ENCODE data around the gene SBNO2. TPM values are rescaled to one million over a fixed set of nuclear protein-coding genes. Genes with fewer than 3 reads are reported as not detected.

Gene SBNO2
- total and polyA plus RNA-seq, 4 donors: 45.6 to 155 (median 95.9) TPM

DNA sequence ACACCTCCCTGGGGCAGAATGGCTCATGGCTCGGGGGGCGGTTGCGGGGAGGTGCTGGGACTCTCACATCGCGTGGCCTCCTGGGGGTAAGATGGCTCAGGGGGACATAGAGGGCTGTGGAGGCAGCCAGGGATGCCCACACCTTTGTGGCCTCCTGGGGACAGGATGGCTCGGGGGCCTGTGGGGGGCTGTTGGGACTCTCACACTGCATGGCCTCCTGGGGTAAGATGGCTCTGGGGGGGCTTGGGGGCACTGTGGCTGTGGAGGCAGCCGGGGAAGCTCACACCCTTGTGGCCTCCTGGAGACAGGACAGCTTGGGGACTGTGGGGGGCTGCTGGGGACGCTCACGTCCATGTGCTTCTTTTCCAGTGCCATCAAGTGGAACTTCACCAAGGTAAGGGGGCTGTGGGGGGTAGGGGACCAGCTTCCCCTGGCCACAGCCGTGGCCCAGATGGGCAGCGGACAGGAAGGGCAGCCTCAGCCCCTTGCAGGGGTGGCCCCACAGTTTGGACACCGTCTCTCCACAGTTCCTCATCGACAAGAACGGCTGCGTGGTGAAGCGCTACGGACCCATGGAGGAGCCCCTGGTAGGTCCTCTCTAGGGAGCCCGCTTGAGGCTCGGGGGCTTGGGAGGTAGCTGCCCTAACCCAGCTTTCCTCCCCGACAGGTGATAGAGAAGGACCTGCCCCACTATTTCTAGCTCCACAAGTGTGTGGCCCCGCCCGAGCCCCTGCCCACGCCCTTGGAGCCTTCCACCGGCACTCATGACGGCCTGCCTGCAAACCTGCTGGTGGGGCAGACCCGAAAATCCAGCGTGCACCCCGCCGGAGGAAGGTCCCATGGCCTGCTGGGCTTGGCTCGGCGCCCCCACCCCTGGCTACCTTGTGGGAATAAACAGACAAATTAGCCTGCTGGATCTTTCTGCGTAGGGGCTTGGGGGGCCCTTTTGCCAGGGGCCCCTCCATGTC lies 67.9 kb downstream of the SBNO2 start:
- WGBS, 2 donors: 85 to 89% methylated on average over 31 to 32 of the region's 32 CpGs
- Histone ChIP-seq H3K9ac (ENCODE audit: insufficient read depth in 1 of 2, low read length in 2 of 2) (no peak overlapping the region), H3K4me1 (ENCODE audit: control insufficient read depth in 5 of 5, insufficient read depth in 5 of 5, low read length in 5 of 5) (peaks cover 6 to 36% (median 19%) of the 10 kb centered on the region in 5 donors), H3K36me3 (ENCODE audit: control insufficient read depth in 4 of 4, insufficient read depth in 4 of 4, low read length in 4 of 4) (peaks cover 0 to 54% (median 5%) of the 10 kb centered on the region in 4 donors), H3K27me3 (ENCODE audit: control insufficient read depth in 3 of 3, insufficient read depth in 3 of 3, low read length in 2 of 3) (no peaks in the 10 kb centered on the region), H3K4me3 (no peak overlapping the region), H3K9me3 (ENCODE audit: control insufficient read depth in 4 of 4, insufficient read depth in 3 of 4, low read length in 3 of 4) (peaks cover 0 to 2% (median 0%) of the 10 kb centered on the region in 4 donors), H3K27ac (ENCODE audit: low read depth in 1 of 2, low read length in 1 of 2) (no peak overlapping the region)
- TF ChIP-seq, protein P1, sequence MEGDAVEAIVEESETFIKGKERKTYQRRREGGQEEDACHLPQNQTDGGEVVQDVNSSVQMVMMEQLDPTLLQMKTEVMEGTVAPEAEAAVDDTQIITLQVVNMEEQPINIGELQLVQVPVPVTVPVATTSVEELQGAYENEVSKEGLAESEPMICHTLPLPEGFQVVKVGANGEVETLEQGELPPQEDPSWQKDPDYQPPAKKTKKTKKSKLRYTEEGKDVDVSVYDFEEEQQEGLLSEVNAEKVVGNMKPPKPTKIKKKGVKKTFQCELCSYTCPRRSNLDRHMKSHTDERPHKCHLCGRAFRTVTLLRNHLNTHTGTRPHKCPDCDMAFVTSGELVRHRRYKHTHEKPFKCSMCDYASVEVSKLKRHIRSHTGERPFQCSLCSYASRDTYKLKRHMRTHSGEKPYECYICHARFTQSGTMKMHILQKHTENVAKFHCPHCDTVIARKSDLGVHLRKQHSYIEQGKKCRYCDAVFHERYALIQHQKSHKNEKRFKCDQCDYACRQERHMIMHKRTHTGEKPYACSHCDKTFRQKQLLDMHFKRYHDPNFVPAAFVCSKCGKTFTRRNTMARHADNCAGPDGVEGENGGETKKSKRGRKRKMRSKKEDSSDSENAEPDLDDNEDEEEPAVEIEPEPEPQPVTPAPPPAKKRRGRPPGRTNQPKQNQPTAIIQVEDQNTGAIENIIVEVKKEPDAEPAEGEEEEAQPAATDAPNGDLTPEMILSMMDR (IDR thresholded peaks at IDR 0.05; ENCODE audit: control extremely low read depth, extremely low read depth): no peak
- no peak for ATAC-seq (ENCODE audit: insufficient read depth, low FRiP score)
- no peak for DNase-seq

DNA sequence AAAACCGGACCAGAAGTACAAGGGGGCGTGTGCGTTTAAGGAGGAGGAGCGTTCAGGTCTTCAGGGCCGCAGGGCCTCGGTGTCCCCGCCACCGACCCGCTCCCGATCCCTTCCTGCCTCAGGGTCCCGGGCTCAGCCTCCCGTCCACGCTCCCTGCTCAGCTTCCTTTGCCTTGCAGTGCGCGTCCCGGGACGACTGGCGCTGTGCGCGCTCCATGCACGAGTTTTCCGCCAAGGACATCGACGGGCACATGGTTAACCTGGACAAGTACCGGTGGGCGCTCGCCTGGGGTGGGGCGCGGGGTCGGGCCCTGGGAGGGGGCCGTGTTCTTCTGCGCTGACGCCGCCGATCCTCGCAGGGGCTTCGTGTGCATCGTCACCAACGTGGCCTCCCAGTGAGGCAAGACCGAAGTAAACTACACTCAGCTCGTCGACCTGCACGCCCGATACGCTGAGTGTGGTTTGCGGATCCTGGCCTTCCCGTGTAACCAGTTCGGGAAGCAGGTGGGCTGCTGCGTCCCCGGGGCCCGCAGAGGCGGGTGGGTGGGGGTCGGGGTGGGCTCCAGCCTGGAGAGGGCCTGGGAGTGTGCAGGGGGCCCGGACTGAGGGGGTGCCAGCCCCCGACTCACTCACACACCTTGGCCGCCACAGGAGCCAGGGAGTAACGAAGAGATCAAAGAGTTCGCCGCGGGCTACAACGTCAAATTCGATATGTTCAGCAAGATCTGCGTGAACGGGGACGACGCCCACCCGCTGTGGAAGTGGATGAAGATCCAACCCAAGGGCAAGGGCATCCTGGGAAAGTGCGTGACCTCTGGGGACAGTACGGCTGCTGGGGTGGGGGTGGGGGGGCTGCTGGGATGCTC lies 68.8 kb downstream of the SBNO2 start:
- peak overlapping the region; percentile 82 for H3K4me3 ChIP-seq
- peak overlapping the region in 1 of 2 donors; percentile 28 for H3K9ac ChIP-seq (ENCODE audit: insufficient read depth in 1 of 2, low read length in 2 of 2)
- peaks cover 0 to 2% (median 0%) of the 10 kb centered on the region in 4 donors for H3K9me3 ChIP-seq (ENCODE audit: control insufficient read depth in 4 of 4, insufficient read depth in 3 of 4, low read length in 3 of 4)
- TF ChIP-seq, protein P1 (IDR thresholded peaks at IDR 0.05; ENCODE audit: control extremely low read depth, extremely low read depth): no peak
- H3K4me1 ChIP-seq (ENCODE audit: control insufficient read depth in 5 of 5, insufficient read depth in 5 of 5, low read length in 5 of 5): peaks cover 6 to 36% (median 19%) of the 10 kb centered on the region in 5 donors
- no peak for ATAC-seq (ENCODE audit: insufficient read depth, low FRiP score)
- peak overlapping the region; percentile 99 for H3K27ac ChIP-seq (ENCODE audit: low read depth in 1 of 2, low read length in 1 of 2)
- peak; percentile 48 to 56 (median 49) for DNase-seq
- no peaks in the 10 kb centered on the region for H3K27me3 ChIP-seq (ENCODE audit: control insufficient read depth in 3 of 3, insufficient read depth in 3 of 3, low read length in 2 of 3)
- peaks cover 0 to 45% (median 4%) of the 10 kb centered on the region in 4 donors for H3K36me3 ChIP-seq (ENCODE audit: control insufficient read depth in 4 of 4, insufficient read depth in 4 of 4, low read length in 4 of 4)
- WGBS, 2 donors: 30 to 35% methylated on average over 69 of the region's 69 CpGs

DNA sequence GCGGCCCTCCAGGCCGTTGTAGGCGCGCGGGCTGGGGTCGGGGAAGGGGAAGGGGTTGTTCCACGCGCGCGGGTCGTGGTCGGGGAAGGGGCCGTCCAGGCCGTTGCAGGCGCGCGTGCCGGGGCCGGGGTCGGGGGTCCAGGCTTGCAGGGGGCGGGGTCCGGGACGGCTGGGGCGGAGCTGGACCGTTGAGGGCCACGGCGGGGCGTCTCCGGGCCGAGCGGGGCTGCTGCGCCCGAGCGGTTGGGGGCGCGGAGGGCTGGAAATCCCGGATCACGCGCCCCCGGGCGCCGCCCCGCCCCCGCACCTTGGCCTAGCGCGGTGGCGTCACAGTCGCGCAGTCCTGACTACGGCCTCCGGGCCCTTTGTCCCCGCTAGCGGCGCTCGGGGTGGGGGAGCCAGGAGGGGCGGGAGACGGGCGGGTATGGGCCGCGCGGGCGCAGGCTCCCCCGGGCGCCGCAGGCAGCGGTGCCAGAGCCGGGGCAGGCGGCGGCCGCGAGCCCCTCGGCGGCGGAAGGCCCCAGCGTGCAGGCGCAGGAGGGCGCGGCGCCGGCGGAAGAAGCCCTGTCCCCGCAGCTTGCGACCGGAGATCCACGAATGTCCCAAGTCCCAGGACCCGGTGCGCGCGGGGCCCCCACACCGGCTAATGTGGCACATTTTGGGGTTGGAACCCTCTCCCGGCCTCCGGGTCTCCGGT lies 69.6 kb downstream of the SBNO2 start:
- H3K9me3 ChIP-seq (ENCODE audit: control insufficient read depth in 4 of 4, insufficient read depth in 3 of 4, low read length in 3 of 4): peaks cover 0 to 3% (median 0%) of the 10 kb centered on the region in 4 donors
- TF ChIP-seq, protein P1 (IDR thresholded peaks at IDR 0.05; ENCODE audit: control extremely low read depth, extremely low read depth): no peak
- WGBS, 2 donors: 1% methylated on average over 30 to 93 of the region's 93 CpGs
- no peak overlapping the region for H3K9ac ChIP-seq (ENCODE audit: insufficient read depth in 1 of 2, low read length in 2 of 2)
- no peaks in the 10 kb centered on the region for H3K27me3 ChIP-seq (ENCODE audit: control insufficient read depth in 3 of 3, insufficient read depth in 3 of 3, low read length in 2 of 3)
- H3K27ac ChIP-seq (ENCODE audit: low read depth in 1 of 2, low read length in 1 of 2): peak overlapping the region; percentile 99
- peak overlapping the region; percentile 82 for H3K4me3 ChIP-seq
- peaks cover 6 to 36% (median 19%) of the 10 kb centered on the region in 5 donors for H3K4me1 ChIP-seq (ENCODE audit: control insufficient read depth in 5 of 5, insufficient read depth in 5 of 5, low read length in 5 of 5)
- ATAC-seq (ENCODE audit: insufficient read depth, low FRiP score) (peak; percentile 23), DNase-seq (peak; percentile 73 to 81 (median 79))
- peaks cover 0 to 37% (median 4%) of the 10 kb centered on the region in 4 donors for H3K36me3 ChIP-seq (ENCODE audit: control insufficient read depth in 4 of 4, insufficient read depth in 4 of 4, low read length in 4 of 4)
